ENCODE measurements around the gene PITPNC1. TPM values are rescaled to one million over a fixed set of nuclear protein-coding genes. Genes with fewer than 3 reads are reported as not detected.
"Not testable (repeated sequence)": the region's sequence is repeated elsewhere in the genome, so short reads cannot be mapped to it uniquely, and the experiment has no call there.

PITPNC1 gene
- total RNA-seq, 1 donor = 25.7 TPM

- peak; percentile 18 for DNase-seq (ENCODE audit: low read depth)
- no peak for TF ChIP-seq CTCF (IDR thresholded peaks at IDR 0.05; ENCODE audit: insufficient read depth, low read length)
- H3K4me3 ChIP-seq (ENCODE audit: low read depth, low read length) = peak overlapping the region; percentile 83
Observed at GRCh38 chr17:67718325-67718941, 341.4 kb downstream of the PITPNC1 start.

- no peak overlapping the region for H3K4me3 ChIP-seq (ENCODE audit: low read depth, low read length)
- no peak for DNase-seq (ENCODE audit: low read depth)
- no peak for TF ChIP-seq CTCF (IDR thresholded peaks at IDR 0.05; ENCODE audit: insufficient read depth, low read length)
Observed at GRCh38 chr17:67725373-67725791, 348.3 kb downstream of the PITPNC1 start.

GRCh38 chr17:67725807-67726206 lies 348.7 kb downstream of the PITPNC1 start:
- no peak overlapping the region for H3K4me3 ChIP-seq (ENCODE audit: low read depth, low read length)
- no peak for DNase-seq (ENCODE audit: low read depth)
- no peak for TF ChIP-seq CTCF (IDR thresholded peaks at IDR 0.05; ENCODE audit: insufficient read depth, low read length)

GRCh38 chr17:67727152-67728039 lies 350.3 kb downstream of the PITPNC1 start:
- not testable (repeated sequence) for H3K4me3 ChIP-seq (ENCODE audit: low read depth, low read length); DNase-seq (ENCODE audit: low read depth)

- no peak overlapping the region for H3K4me3 ChIP-seq (ENCODE audit: low read depth, low read length)
- no peak for DNase-seq (ENCODE audit: low read depth)
- no peak for TF ChIP-seq CTCF (IDR thresholded peaks at IDR 0.05; ENCODE audit: insufficient read depth, low read length)
Observed at GRCh38 chr17:67729903-67730302, 352.8 kb downstream of the PITPNC1 start.

GRCh38 chr17:67730731-67731130 lies 353.6 kb downstream of the PITPNC1 start:
- no peak for TF ChIP-seq CTCF (IDR thresholded peaks at IDR 0.05; ENCODE audit: insufficient read depth, low read length)
- H3K4me3 ChIP-seq (ENCODE audit: low read depth, low read length) = no peak overlapping the region
- no peak for DNase-seq (ENCODE audit: low read depth)

GRCh38 chr17:67733449-67733848 lies 356.4 kb downstream of the PITPNC1 start:
- DNase-seq (ENCODE audit: low read depth) = no peak
- no peak for TF ChIP-seq CTCF (IDR thresholded peaks at IDR 0.05; ENCODE audit: insufficient read depth, low read length)
- no peak overlapping the region for H3K4me3 ChIP-seq (ENCODE audit: low read depth, low read length)

Measured in fibroblast of the aortic adventitia (primary cell).